ENCODE measurements around the gene SMG9.
"Not testable (repeated sequence)": the region's sequence is repeated elsewhere in the genome, so short reads cannot be mapped to it uniquely, and the experiment has no call there.

Gene SMG9

GRCh38 chr19:43688059-43688701, 66.6 kb downstream of the SMG9 start:
- no peak for DNase-seq

- DNase-seq = no peak
These were observed 67.1 kb downstream of the SMG9 start for GRCh38 chr19:43687660-43687997.

DNA sequence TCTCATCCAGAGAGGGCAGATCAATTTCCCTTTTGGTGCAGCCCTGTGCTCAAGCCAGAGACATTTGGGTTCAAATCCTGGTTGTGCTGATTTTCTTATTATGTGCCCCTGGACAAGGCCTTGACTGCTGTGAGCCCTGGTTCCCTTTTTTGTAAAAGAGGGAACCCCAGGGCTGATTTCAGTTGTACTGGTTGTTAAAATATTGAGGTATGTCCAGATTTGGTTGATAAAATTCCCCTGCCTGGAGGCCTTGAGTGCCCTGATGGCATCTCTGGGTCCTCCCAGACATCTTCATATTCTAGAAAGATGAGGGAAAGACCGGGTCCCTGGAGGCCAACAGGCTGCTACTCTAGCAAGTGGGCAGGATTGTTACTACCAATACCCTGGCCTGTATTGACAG, 70.4 kb downstream of the SMG9 start:
- DNase-seq = no peak

GRCh38 chr19:43683905-43684304, 70.9 kb downstream of the SMG9 start:
- DNase-seq = no peak

DNA sequence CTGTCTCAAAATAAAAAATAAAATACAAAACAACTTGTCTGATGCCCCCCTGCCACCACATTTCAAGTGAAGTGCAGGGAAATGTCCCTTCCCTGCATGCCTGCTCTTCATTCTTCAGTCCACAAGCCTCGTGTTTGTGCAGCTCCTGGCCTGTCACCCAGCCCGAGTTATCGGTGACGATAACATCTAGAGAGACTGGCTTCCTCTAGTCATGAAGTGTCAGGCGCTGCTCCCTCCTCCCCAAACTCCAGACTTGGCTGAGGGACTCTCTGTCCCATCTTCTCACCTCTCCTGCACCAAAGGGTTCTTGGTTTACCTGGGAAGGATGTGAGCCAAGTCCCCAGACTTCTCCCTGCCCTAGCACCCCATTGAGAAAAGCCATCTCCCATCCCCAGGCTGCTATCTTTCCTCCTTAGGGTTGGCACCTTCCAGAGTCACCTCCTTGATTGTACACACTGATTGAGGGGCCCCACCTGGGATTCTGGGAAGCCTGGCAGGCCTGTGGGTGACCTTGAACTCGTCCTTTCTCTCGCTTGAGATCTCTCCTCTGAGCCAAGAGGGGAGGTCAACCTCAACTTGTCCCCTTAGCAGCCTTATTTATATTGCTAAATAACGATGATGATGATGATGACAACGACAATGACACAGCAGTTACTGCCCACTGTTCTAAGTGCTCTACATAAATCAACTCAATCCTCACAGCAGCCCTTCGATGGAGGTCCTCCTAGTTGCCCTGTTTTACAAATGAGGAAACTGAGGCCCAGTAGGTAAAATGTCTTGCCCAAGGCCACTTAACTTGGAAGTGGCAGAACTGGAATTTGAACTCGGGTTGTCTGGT, 71.7 kb downstream of the SMG9 start:
- no peak for DNase-seq

DNA sequence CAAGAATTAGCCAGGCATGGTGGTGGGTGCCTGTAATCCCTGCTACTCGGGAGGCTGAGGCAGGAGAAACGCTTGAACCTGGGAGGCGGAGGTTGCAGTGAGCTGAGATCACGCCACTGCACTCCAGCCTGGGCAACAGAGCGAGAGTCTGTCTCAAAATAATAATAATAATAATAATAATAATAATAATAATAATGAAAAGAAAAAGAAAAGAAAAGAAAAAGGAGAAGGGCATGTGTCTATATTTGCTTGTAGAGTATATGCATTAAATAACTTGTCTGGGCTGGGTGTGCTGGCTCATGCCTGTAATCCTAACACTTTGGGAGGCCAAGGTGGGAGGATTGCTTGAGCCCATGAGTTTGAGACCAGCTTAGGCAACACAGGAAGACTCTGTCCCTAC, 72.5 kb downstream of the SMG9 start:
- not testable (repeated sequence) for DNase-seq

DNA sequence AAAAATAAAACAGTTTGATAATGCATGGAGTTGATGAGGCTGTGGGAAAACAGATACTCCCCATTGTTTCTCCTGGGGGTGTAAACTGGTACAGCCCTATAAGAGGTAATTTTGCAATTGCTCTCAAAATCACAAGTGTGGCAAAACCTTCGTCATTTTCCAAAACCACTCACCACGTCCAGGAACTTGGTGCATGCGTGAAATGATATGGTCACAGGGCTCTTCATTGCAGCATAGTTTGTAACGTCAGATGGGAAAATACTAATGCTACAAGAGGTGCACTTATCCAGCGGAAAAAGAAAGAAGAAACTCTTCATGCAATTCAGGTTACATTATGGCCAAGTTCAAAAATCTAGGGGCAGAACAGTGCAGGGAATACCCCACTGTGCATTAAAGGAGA, 72.9 kb downstream of the SMG9 start:
- DNase-seq = no peak

DNA sequence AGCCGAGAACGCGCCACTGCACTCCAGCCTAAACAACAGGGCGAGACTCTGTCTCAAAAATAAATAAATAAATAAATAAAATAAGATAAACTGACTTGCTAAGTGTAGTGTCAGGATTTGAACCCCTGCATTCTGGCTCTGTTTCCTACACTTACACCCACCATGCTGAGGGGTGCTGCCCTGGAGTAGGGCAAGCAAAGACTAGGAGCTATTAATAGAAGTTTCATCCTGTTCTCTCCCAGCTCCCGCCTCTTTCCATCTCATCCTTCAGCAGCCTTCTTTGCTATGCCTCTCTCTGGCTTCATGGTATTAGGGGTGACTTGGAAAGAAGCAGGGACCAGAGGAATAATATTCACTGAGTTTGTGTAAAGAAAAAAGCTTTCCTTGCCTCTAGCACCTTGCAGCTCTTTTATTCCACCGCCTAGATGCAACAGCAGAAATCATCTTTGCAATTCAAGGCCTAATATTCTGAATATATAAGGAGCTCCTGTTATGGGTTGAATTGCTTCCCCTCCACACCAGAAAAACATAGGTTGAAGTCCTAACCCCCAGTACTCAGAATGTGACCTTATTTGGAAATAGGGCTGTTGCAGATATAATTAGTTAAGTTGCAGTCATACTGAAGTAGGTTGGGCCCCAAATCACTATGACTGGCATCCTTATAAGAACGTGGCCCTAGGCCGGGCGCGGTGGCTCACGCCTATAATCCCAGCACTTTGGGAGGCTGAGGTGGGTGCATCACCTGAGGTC, 76.1 kb downstream of the SMG9 start:
- no peak for DNase-seq
